GM19467 (cell line): ENCODE measurements around the gene MORC2.

ENCODE experiments used
- ATAC-seq: cut with Tn5 transposase; IDR thresholded peaks from one replicate; pipeline ENCODE4 v1.9.1; 2021; ENCODE audit warnings: mild to moderate bottlenecking, moderate library complexity; ENCODE audit not compliant: unreplicated experiment

Gene MORC2

DNA sequence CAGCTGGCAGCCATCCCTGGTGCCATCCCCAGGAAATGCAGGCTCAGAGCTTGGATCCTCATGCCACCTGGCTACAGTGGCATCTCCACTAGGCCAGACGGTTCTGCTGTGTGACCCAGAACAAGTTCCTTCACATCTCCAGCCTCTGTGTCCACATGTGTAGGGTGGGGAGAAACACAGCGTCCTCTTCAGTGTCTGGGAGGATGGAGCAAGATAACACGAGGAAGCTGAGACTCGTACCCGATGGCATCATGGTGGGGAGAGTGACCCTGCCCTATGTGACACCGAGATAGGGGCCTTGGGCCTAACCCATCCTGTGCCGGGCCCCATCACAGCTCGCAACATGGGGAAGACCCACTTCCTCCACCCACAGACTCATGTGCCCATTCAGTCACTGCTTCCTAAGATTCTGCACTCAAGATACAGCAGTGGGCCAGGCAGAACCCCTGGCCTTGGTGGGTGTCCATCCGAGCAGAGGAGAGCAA is 78.5 kb downstream of the MORC2 start:
- no peak for ATAC-seq

DNA sequence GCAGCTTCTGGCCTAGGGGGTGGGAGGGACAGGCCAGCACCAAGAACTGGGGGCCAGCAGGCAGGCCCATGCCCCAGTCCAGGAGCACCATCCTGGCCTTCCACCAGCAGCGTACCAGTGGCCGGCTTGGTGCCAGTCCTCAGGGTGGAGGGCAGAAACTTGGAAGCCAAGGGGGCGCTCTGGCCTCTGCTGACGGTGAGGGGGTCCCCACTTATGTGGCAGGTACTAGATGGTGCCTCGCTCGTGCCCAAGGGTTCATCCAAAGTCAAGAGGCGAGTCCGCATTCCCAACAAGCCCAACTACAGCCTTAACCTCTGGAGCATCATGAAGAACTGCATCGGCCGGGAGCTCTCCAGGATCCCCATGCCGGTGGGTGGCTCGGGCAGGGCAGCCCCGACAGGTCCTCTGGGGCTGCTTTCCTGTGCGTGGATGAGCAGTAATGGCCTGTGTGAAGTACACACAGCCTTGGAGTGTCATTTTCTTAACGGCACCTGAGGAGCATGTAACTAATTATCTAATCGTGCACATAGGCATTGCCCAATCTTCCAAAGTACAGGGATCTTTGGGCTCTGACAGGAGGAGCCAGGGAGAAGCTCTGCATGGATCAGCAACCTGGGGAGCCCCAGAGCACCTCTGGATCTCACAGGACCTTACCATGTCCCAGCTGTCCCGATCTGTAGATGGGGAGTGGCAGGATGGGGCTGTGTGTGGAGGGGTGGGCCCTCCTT is 79.1 kb downstream of the MORC2 start:
- no peak for ATAC-seq

DNA sequence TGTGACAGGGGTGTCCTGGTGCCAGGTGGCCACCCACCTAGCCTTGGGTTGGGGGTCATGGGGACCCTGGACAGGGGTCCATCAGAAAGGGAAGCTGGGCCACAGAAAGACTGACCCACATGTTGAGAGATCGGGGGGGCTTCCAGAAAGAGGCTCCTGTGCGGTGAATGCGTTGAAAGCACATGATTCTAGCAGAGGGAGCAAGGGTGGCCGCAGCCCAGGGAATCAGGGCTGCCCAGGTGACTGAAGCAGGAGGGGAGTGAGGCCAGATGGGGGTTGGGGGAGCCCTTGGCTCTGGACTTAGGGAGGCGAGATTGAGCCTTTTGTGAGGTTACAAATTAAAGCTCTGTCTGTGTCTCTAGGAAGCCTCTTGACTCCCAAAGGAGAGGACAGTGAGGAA is 80.7 kb downstream of the MORC2 start:
- ATAC-seq, result no peak

DNA sequence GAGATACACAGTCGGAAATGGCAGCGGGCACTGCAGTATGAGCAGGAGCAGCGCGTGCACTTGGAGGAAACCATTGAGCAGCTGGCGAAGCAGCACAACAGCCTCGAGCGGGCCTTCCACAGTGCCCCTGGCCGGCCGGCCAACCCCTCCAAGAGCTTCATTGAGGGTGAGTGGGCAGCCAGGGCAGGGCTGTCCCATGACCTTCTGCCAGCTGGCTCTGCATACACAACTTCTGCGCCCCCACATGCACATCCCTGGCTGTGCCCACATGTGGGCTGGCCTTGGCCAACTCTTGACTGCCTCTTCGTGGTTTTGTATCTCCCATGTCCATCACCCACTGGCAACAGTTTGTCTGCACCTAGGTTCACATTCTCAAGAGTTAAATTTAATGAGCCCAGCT is 81.1 kb downstream of the MORC2 start:
- ATAC-seq, result no peak

DNA sequence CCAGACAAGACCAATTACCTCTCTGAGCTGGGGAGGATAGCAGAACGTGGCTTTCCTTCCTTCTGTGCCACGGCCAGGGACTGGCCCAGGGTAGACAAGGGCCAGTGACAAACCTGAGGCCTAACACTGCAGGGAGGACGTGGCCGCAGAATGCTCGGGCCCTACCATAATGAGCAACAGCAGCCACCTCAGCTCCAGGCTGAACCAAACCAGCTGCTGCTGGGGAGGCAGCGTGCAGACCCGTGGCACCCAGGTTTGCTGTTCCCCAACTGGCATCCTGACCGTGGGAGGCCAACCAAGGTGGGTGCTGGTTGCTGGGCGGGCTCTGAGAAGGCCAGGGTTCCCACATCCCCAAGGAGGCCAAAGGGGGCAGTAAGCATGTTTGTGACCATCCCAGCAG is 83.0 kb downstream of the MORC2 start:
- no peak for ATAC-seq

DNA sequence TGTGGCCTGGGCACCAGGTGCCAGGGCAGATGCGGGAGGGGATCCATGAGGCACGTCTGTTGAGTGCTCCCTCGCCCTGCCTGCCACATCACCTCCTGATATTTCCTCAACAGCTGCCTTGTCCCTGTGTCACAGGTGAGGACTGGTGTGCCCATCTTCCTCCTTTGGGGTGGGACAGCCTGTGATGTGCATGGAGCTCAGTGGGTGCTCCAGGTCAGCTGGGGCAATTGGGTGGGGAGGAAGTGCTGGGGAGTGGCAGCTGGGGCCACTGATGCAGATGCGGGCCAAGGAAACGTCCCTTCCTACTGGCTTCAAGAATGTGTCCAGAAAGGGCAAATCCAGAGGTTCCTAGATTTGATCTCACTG is 83.6 kb downstream of the MORC2 start:
- ATAC-seq, result no peak

DNA sequence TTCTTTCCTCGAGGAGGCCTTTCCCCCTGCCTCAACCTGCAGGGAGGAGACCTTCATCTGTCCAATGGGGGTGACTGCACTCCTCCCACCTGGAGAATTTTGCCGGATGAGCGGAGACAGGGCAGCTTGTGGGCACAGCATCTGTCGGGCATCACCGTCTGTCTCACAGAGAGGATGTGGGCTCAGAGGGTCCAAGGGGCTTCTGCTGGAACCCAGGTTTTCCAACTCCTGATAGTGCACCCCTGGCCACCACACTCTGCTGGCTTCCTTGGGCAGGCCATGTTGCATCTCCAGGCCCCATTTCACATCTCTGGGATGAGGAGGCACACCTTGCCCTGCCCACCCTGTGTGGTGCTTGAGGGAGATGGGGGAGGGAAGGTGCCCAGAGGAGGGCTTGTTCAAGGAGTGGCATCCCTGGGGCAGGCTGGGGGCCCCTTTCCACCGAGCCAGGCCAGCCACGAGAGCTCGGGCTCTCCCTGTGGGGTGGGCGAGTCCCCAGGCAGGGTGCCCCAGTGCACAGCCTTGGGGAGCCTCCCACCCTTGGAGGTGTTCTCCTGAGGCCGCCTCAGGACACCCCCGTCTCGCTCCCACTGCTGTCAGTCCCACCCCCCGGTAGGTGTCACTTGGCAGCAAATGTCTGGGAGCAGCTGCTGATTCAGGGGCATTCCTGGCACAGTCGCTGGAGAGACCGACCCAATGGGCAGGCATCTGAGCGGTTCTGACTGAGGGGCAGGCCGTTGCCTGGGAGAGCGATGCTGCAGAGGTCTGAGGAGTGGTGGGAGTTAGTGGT is 84.2 kb downstream of the MORC2 start:
- ATAC-seq, result no peak

DNA sequence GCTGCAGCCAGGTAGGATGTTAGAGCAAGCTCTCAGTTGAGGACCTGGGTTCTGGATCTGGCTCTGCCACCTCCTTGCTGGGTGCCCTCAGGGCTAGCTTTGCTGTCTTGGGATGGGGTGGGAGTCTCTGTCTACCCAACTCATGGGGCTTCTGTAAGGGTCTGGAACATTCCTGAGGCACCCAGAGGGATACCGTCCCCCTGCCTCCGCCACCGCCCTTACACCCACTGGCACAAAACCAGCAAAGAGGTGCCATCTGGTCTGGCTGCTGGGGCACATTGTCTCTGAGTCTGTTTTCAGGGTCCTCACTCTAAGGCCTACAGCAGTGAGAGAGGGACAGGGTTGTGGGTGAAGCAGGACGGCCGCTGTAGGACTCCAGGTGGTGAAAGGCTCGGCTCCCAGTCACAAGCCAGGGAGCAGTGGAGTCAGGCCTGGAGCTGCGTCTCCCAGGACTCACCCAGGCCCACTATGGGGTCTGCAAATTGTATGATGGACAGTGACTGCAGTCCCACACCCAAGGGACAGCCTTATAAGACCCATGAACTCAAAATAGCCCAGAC is 84.9 kb downstream of the MORC2 start:
- no peak for ATAC-seq

DNA sequence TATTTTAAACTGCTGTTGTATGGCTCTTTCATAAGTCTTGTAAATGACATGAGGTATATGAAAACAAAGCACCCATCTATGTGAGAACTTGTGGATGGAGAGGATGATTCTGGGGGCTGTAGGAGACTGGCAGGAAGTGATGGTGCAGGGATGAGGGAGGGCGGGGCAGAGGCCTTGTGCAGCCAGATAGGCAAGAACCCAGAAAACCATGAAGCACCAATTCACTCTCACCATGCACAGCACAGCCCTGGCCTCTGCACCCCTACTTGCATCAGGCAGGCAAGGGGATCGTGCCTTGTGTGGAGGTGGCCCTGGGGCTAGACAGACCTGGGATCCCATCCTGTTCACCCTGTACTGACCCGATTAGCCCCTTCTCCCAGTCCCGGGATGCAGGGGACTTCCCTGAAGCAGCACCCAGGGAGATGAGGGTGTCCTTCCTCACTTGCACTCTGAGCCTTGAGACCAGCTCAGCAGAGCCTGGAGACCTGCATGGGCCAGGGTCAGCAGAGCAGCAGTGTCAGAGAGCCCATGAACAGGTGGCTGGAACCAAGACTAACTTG is 85.5 kb downstream of the MORC2 start:
- ATAC-seq, result no peak

DNA sequence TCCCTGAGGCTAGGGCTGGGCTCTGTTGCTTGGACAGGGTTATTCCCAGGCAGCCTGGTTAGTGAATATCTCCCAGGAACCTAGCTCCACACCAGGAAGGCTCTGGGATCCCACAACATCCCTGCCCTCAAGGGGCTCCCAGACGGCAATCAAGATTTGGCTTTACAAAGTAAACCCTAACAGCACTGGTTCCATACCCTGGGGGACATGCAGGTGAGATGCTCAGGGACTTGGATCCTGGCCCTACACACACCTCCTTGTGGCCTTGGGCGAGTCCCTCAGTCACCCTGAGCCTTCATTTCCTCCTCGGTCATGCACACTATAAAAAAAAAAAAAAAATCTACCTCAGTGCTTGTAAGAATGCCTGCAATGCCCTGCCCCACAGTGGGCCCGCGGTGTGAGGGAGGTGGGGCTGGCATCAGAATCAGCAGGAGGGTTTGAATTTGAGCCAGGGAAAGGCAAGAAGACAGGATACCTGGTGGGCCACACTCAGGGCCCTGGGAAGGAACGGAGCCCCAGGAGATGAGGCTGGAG is 86.3 kb downstream of the MORC2 start:
- ATAC-seq, result no peak

DNA sequence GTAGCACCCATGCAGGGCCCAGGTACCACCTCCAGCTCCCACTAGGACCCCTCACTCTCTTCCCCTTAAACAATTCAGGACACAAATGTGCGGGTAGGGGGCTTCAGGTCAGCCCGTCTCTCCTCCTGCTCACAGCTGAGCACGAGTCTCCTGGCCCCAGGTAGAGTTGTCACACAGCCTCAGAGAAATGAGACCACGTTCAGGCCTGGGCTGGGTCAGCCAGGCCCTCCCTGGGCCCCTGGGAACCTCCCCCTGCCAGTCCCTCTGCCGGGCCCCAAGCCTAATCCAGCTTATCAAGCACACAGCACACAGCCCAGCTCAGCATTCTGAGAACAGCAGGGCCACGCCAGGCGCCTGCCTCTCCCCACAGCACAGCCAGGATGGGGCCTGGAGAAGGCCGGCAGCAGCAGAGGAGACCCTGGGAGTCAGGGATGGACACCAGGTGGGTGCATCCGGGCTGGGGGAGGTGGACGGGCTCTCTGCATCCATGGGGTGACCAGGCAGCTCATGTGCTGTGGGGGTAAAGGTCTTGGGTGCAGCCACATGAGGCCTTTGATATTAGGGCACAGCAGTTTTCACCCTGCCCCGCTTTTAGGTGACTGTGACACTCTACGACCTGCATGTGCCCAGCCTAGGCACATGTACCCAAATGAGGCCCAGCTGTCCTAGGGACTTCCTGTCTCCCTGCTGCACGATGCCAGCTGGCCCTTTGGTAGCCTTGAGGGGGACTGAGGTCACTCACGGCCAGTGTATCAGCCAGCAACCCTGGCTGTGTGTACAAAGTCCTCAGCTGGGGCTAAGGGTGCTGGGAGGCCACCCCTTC is 87.0 kb downstream of the MORC2 start:
- ATAC-seq, result no peak

DNA sequence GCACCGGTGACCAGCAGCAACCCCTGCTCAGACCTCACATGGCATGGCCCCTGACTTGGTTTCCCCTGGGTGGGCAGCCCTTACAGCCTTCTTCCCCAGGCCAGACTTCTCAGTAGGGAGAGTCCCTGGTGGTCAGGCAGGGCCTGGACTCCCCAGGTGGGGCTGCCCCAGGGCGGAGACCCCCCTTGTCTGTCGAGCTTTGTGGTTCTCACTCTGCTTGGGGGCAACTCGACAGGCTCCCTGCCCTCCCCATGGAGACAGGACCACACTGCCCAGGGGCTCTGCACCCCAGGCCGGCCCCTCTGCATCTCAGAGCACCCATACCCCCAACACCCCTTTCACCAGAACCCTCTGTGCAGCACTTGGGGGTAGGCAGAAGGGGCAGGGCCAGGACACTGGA is 87.7 kb downstream of the MORC2 start:
- no peak for ATAC-seq

DNA sequence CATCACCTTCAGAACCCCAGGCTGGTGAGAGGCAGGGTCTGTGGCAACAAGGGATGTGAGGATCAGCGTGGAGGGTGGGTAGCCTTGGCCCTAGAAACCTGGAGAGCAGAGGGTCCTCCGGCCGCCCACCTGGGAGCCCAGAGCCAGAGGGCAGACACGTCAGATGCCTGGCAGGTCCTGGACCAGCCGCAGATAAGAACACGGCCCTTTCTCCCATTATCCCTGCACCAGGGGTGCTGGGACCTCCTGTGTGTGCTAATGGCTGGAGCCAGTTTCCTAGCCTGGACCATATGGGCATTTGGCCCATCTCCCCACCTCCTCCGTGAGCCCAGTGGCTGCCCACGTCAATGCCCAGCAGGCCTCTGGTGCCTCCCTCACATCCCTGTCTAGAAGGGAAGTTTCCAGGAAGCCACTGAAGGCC is 88.4 kb downstream of the MORC2 start:
- ATAC-seq, result no peak

DNA sequence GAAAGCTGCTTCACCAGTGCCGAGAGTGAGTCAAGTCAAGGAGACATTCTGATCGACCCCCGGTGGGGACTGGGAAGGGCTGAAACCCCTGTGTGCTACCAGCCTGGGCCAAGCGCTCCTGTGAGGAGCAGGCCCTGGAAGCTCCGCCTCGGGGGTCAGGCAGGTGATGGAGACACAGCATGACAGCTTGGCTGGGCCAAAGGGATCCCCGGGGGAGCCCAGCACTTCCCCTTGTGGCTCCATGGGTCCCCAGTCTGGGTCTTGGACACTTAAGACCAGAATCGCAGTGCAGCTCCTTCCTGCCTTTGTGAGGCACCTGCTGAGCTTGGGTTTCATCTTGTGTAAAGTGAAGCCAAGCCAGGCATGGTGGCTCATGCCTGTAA is 89.2 kb downstream of the MORC2 start:
- ATAC-seq, result no peak

DNA sequence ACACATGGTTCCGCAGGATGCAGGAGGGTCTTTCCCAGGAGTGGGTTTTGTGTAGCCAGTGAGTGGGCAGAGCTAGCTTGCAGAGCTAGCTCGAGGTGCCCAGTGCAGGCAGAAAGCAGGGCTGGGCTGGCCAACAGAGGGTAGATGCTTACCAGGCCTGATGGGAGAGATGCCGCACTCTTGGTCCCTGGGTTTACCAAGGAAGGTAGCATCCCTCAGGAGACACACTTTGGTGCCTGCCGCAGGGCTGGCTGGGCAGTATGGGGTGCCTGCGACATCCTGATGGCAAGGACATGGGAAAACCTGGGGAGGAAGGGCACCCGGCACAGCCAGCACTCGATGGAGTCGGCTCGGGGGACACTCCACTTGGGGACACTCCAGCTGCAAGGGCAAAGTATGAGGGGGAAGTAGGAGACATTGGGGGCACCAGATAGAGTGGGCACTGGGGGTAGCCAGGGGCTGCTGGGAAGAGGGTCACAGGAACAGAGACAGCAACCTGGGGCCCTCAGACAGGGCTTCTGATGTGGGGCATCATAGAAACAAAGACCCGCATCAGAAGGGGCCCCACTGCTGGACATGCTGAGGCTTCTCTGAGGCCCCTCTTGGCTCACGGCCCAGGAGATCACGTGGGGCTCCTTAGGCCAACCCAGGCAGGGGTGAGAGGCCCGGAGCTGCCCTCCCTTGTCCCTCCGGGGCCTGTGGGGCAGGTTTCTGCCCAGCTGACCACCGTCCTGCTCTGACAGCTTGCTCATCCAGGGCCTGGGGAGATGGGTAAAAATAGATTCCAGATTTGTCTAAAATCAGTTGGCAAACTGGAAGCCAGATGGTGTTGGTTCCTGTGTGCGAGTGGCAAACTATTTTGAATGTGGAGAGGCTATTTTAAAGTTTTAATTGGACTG is 89.8 kb downstream of the MORC2 start:
- ATAC-seq, result no peak

DNA sequence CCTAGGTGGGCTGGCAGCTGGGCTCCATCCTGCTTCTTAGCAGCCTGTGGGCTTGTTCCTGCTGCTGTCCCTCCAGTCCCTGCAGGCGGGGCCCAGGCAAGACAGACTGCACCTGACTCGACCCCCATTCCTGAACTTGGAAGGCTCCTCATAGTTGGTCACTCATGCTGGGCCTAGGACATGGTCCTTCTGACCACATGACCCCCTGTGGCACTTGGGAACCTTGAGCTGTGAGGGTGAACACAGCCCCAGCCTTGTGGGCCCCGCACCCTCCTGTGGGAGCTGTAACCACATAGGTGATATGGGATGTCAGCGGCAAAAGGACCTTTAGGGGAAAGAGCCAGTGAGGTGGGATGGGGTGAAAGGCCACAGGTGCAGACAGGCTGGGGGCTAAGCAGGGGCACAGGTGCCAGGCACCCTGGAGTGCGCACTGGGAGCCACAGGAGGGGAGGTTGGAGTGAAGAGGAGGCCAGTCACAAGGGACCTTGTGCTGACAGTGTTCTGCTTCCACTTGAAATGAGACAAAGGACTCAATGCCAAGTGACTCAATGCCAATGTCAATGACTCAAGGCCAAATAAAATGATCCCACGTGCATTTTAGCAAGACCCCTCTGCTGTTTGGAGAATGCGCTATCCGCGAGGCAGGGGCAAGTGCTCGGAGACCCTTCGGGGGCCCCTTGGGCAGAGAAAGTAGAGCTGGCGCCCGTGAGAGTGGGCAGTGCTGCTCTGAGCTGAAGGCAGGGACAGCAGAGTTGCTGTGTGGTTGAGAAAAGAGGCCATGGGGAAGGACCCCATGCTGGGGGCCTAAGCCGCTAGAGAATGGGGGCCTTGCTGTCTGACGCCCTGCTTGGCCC is 90.7 kb downstream of the MORC2 start:
- ATAC-seq, result no peak

DNA sequence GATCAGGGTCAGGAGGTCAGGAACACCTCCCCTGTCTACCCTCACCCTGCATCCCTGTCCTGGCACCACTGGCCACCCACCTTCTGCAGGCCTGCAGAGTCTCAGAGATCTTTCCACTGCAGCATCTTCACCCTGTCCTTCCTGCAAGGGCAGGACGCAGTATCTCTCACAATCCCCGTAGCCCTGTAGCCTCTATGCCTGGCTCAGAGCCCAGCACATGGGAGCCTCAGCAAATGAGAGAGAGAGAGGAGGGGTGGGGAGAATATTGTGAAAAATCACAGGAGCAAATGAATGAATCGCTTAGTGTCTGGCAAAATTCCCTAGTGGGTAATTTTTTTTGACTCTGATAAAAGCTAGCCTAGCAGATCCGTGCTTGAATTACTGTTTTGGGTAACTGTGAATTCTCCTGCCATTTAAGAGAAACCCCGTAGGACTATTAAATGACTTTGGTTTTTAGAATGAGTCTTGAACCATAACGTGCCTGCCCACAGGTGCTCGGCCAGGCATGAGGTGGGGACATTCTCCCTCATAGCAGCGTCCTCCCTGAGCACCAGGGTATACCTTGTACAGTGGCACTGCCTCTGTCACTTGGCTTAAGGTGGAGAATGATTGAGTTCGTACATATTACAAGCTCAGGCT is 91.5 kb downstream of the MORC2 start:
- ATAC-seq, result no peak

DNA sequence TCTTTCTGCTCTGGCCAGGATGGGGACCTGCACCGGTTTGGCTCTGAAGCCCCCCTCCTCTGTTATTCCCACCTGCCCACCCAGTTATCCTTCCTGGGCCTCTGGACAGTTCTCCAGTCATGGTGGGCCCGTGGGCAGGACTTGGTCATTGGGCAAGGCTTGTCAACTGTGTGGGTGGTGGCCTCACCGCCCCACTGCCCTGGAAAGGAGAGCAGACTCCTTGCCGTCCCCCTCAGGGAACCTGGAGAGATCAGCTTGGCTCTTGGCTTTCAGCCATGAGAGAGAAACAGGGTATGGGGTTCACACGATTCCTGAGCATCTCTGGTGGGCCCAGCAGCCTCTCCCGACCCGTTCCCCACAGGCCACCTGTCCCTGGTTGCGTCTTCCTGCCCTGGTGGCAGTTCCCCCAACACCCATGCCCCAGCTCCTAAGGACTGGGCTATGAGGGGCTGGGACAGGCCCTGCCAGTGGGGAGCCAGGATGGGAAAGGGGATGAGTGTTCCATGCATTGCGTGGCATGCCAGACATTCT is 92.3 kb downstream of the MORC2 start:
- no peak for ATAC-seq
